HTR-8/SVneo (cell line): Measurements from ENCODE around the gene PRRG2.

Experiments used
- DNase-seq: peaks from one replicate; pipeline ENCODE4 v3.0.0; 2011; ENCODE audit warnings: low spot score, mixed read lengths; ENCODE audit not compliant: insufficient read length
- FAIRE-seq: peaks from 2 replicates; lab custom pipeline; 2011; peaks lifted over from hg19 to GRCh38; lab: Jason Lieb, UNC

The PRRG2 gene

GRCh38 chr19:49581007-49581508 lies at the start of gene PRRG2:
TSS of gene PRRG2 (plus strand) at chr19:49581316. CDS start at chr19:49583220, 1,904 bp downstream.
- no peak for FAIRE-seq
- no peak for DNase-seq

GRCh38 chr19:49533551-49534488 lies 47.3 kb upstream of the PRRG2 start:
- no peak for FAIRE-seq
- DNase-seq, result no peak

GRCh38 chr19:49534632-49535385 lies 46.3 kb upstream of the PRRG2 start:
- DNase-seq (no peak), FAIRE-seq (no peak)

- no peak for DNase-seq
- no peak for FAIRE-seq
These were observed 44.1 kb upstream of the PRRG2 start for GRCh38 chr19:49536921-49537462.

GRCh38 chr19:49538643-49539042 lies 42.5 kb upstream of the PRRG2 start:
- FAIRE-seq (no peak), DNase-seq (no peak)

GRCh38 chr19:49539192-49539952 lies 41.7 kb upstream of the PRRG2 start:
- DNase-seq, result no peak
- no peak for FAIRE-seq

GRCh38 chr19:49541914-49542313 lies 39.2 kb upstream of the PRRG2 start:
- DNase-seq (no peak), FAIRE-seq (no peak)

GRCh38 chr19:49542446-49542845 lies 38.7 kb upstream of the PRRG2 start:
- FAIRE-seq (no peak), DNase-seq (no peak)

GRCh38 chr19:49543032-49543431 lies 38.1 kb upstream of the PRRG2 start:
- no peak for DNase-seq
- no peak for FAIRE-seq

GRCh38 chr19:49544154-49544553 lies 37.0 kb upstream of the PRRG2 start:
- no peak for FAIRE-seq
- no peak for DNase-seq

GRCh38 chr19:49546825-49547565 lies 34.1 kb upstream of the PRRG2 start:
- peak; percentile 85 for DNase-seq

GRCh38 chr19:49549045-49549444 lies 32.1 kb upstream of the PRRG2 start:
- DNase-seq (no peak), FAIRE-seq (no peak)

More at GRCh38 chr19:49546825-49547565, 34.1 kb upstream of the PRRG2 start:
- FAIRE-seq, result peak; percentile 77

- no peak for DNase-seq
- FAIRE-seq, result no peak
These were observed 29.6 kb upstream of the PRRG2 start for GRCh38 chr19:49551531-49551930.

- DNase-seq (no peak), FAIRE-seq (no peak)
These were observed 28.4 kb upstream of the PRRG2 start for GRCh38 chr19:49552749-49553148.

- FAIRE-seq (peak; percentile 20), DNase-seq (no peak)
These were observed 27.5 kb upstream of the PRRG2 start for GRCh38 chr19:49553451-49554271.

- no peak for DNase-seq
- FAIRE-seq, result no peak
These were observed 26.4 kb upstream of the PRRG2 start for GRCh38 chr19:49554701-49555181.

GRCh38 chr19:49555600-49556411 lies 25.3 kb upstream of the PRRG2 start:
- no peak for FAIRE-seq
- DNase-seq, result no peak
